ENCODE results near the gene NTN1. TPM values are rescaled to one million over a fixed set of nuclear protein-coding genes. Genes with fewer than 3 reads are reported as not detected.

Gene NTN1
- total and polyA plus RNA-seq, 2 of the 4 experiments (the other 2 are of a cell fraction): under 0.01 to 0.07 TPM

GRCh38 chr17:9189870-9190269, 168.6 kb downstream of the NTN1 start:
- Histone ChIP-seq H4K5ac (ENCODE audit: low read depth, low read length) (no peak overlapping the region), H3K9me3 (ENCODE audit: control insufficient read depth, insufficient read depth, low read length) (no peaks in the 10 kb centered on the region), H4K8ac (ENCODE audit: low read depth in 2 of 2, low read length in 2 of 2) (no peak overlapping the region), H3K9me1 (ENCODE audit: insufficient read depth, low read length) (no peaks in the 10 kb centered on the region; the same call in 1 of the 2 replicates), H2AFZ (replicated peaks; ENCODE audit: low read length, poor library complexity) (no peak overlapping the region), H3K9ac (ENCODE audit: low read depth, low read length) (no peak overlapping the region), H4K20me1 (ENCODE audit: insufficient read depth, low read length) (no peaks in the 10 kb centered on the region), H3K27me3 (ENCODE audit: control insufficient read depth, insufficient read depth, low read length) (peaks cover 13% of the 10 kb centered on the region; the same call in 1 of the 2 replicates), H3K18ac (ENCODE audit: low read depth, low read length) (no peak overlapping the region), H3K56ac (ENCODE audit: extremely low read depth, insufficient read depth, low read length) (no peak overlapping the region), H3K36me3 (ENCODE audit: control insufficient read depth, insufficient read depth, low read length) (no peaks in the 10 kb centered on the region), H3K4me1 (ENCODE audit: control insufficient read depth, insufficient read depth, low read length) (peaks cover 2% of the 10 kb centered on the region; the same call in 1 of the 2 replicates), H3K23ac (ENCODE audit: low read depth, low read length) (no peak overlapping the region), H3K4me2 (ENCODE audit: low read depth, low read length) (no peak overlapping the region), H2BK5ac (ENCODE audit: low read depth, low read length, poor library complexity, severe bottlenecking) (no peak overlapping the region), H2BK20ac (ENCODE audit: low read depth, low read length) (no peak overlapping the region), H3K27ac (ENCODE audit: insufficient read depth, low read length) (no peak overlapping the region), H2BK120ac (ENCODE audit: low read depth, low read length) (no peak overlapping the region), H3K14ac (replicated peaks; ENCODE audit: low read depth, low read length) (no peak overlapping the region), H4K91ac (ENCODE audit: insufficient read depth, low read depth, low read length) (no peak overlapping the region), H2BK15ac (ENCODE audit: low read depth, low read length) (no peak overlapping the region), H3K4me3 (ENCODE audit: insufficient read depth, low read depth, low read length) (no peak overlapping the region), H2AK5ac (ENCODE audit: low read depth, low read length) (no peak overlapping the region), H3K79me1 (ENCODE audit: low read depth in 1 of 2, low read length in 2 of 2) (no peaks in the 10 kb centered on the region), H2AK9ac (replicated peaks; ENCODE audit: low read depth, low read length, poor library complexity) (no peak overlapping the region), H3K4ac (ENCODE audit: low read depth, low read length) (no peak overlapping the region)
- ATAC-seq (ENCODE audit: low read depth) (no peak), DNase-seq (no peak)
- in situ Hi-C loops (cut with MboI; ENCODE audit: low sequenced_read_pairs): no loop called here
- TF ChIP-seq MXI1 (IDR thresholded peaks at IDR 0.05; ENCODE audit: borderline replicate concordance, low read depth, low read length): no peak
- no peak for TF ChIP-seq CEBPB (IDR thresholded peaks at IDR 0.05; ENCODE audit: low read depth, low read length)
- TF ChIP-seq BHLHE40 (IDR thresholded peaks at IDR 0.05; ENCODE audit: low read depth, low read length): no peak
- no peak for TF ChIP-seq SMC3 (IDR thresholded peaks at IDR 0.05; ENCODE audit: low read depth, low read length)
- TF ChIP-seq ELK1 (IDR thresholded peaks at IDR 0.05; ENCODE audit: borderline replicate concordance, low read depth, low read length): no peak
- TF ChIP-seq CTCF (conservative IDR thresholded peaks at IDR 0.05; ENCODE audit: low read depth, low read length): no peak
- no peak for TF ChIP-seq RFX5 (IDR thresholded peaks at IDR 0.05; ENCODE audit: low read depth, low read length)
- ChIA-PET CTCF (no interaction called here), POLR2A (ENCODE audit: unreplicated experiment) (no interaction called here)
- WGBS, 2 experiments (ENCODE audit: extremely low coverage in 2 of 2, insufficient read length in 1 of 2): no CpG with 5 or more reads among the region's 3 CpGs
- BruUV-seq (replicated peaks): no TSS peak
- intact Hi-C loops (cut with micrococcal nuclease): no loop called here
- dilution Hi-C loops (cut with HindIII; ENCODE audit: low sequenced_read_pairs, unreplicated experiment): no loop called here
